PC-3 (cell line): Measurements from ENCODE around the gene PRLR. TPM values are rescaled to one million over a fixed set of nuclear protein-coding genes. Genes with fewer than 3 reads are reported as not detected.

Source experiments
- ATAC-seq: fragments of 200-7000 bp; cut with Tn5 transposase; 2 replicates; pipeline ENCODE4 v1.9.1; 2020; ENCODE audit warnings: mild to moderate bottlenecking, moderate library complexity
- BruUV-seq: library from RNA; stranded (reverse); fragments of 400-500 nt; replicated peaks from 2 replicates; lab custom pipeline; 2021; lab: Mats Ljungman, UMichigan
- CTCF ChIA-PET: fragments of 300-600 bp; sonication (Branson Sonifier 250); formaldehyde crosslinking; loops from one replicate; lab custom pipeline; 2022; ENCODE audit warnings: antibody characterized with exemption; lab: Charles Lee
- POLR2A ChIA-PET: fragments of 300-600 bp; sonication (Branson Sonifier 250); formaldehyde crosslinking; loops from one replicate; lab custom pipeline; 2022; ENCODE audit warnings: antibody characterized with exemption; ENCODE audit not compliant: unreplicated experiment; lab: Charles Lee
- DNase-seq: peaks from one replicate; pipeline ENCODE4 v3.0.0-alpha.2; 2015
- H2AFZ ChIP-seq: fragments of 300-600 bp; sonication (generic); 2 replicates; pipeline ENCODE4 v1.6.0; 2016; ENCODE audit warnings: antibody characterized with exemption, low read length
- H3F3A ChIP-seq: fragments of 300-600 bp; sonication (generic); one replicate; pipeline ENCODE4 v1.6.0; 2017; ENCODE audit warnings: antibody characterized with exemption, low read length, control low read depth, mild to moderate bottlenecking; ENCODE audit not compliant: unreplicated experiment
- H3K27ac ChIP-seq: fragments of 300-600 bp; sonication (generic); 2 replicates; pipeline ENCODE4 v1.5.1; 2016; ENCODE audit warnings: mild to moderate bottlenecking, low read length
- H3K27me3 ChIP-seq: fragments of 300-600 bp; sonication (generic); 2 replicates; pipeline ENCODE4 v1.6.1; 2016; ENCODE audit warnings: low read length, mixed read lengths
- H3K36me3 ChIP-seq: fragments of 300-600 bp; sonication (generic); 2 replicates; pipeline ENCODE4 v1.6.1; 2016; ENCODE audit warnings: low read depth, mixed run types, low read length, mixed read lengths
- H3K4me1 ChIP-seq: fragments of 300-600 bp; sonication (generic); 2 replicates; pipeline ENCODE4 v1.5.1; 2016; ENCODE audit warnings: low read length; ENCODE audit not compliant: insufficient read depth
- H3K4me2 ChIP-seq: fragments of 300-600 bp; sonication (generic); 2 replicates; pipeline ENCODE4 v1.6.0; 2016; ENCODE audit warnings: low read length
- H3K4me3 ChIP-seq: fragments of 300-600 bp; sonication (generic); 2 replicates; pipeline ENCODE4 v1.5.1; 2016; ENCODE audit warnings: mild to moderate bottlenecking, low read length, mixed read lengths
- H3K79me2 ChIP-seq: fragments of 300-600 bp; sonication (generic); 2 replicates; pipeline ENCODE4 v1.6.1; 2017; ENCODE audit warnings: low read length, mixed read lengths
- H3K9ac ChIP-seq: fragments of 300-600 bp; sonication (generic); 2 replicates; pipeline ENCODE4 v1.6.0; 2016; ENCODE audit warnings: mild to moderate bottlenecking, low read length
- H3K9me2 ChIP-seq: fragments of 300-600 bp; sonication (generic); replicated peaks from 2 replicates; pipeline ENCODE4 v1.6.1; 2016; ENCODE audit warnings: mixed run types, low read length, mixed read lengths
- H3K9me3 ChIP-seq: fragments of 300-600 bp; sonication (generic); 2 replicates; pipeline ENCODE4 v1.6.1; 2016; ENCODE audit warnings: low read length, mixed read lengths
- H4K20me1 ChIP-seq: fragments of 300-600 bp; sonication (generic); 2 replicates; pipeline ENCODE4 v1.6.1; 2016; ENCODE audit warnings: low read length, mixed read lengths
- CTCF ChIP-seq: fragments of 300-600 bp; sonication (generic); conservative IDR thresholded peaks from 2 replicates; pipeline ENCODE4 v1.5.1; 2017; ENCODE audit warnings: antibody characterized with exemption, low read depth, mild to moderate bottlenecking, low read length
- EZH2 ChIP-seq: fragments of 300-600 bp; sonication (generic); IDR thresholded peaks from one replicate; pipeline ENCODE4 v1.6.1; 2017; ENCODE audit warnings: antibody characterized with exemption, mild to moderate bottlenecking, low read length; ENCODE audit not compliant: unreplicated experiment
- EZH2phosphoT487 ChIP-seq: fragments of 300-600 bp; sonication (generic); IDR thresholded peaks from 2 replicates; pipeline ENCODE4 v1.6.1; 2018; ENCODE audit warnings: mild to moderate bottlenecking, antibody characterized with exemption, low read length, borderline replicate concordance
- intact Hi-C: fragments of 100-400 bp; cut with micrococcal nuclease; formaldehyde crosslinking; loops from 2 replicates; pipeline ENCODE4 v1.9.0; 2023
- total RNA-seq: library from RNA; depleted of rRNA; stranded (reverse); fragments of >200 nt; gene quantifications from 2 replicates; pipeline ENCODE4 v1.2.3, GENCODE V29; 2014

Gene PRLR
- total RNA-seq, 1 experiment from 2014 or later, result 0.29 TPM

- POLR2A ChIA-PET, result no interaction called here
- intact Hi-C loops, result no loop called here
- CTCF ChIA-PET, result no interaction called here
- H3K9ac ChIP-seq, result no peak overlapping the region
- H3K27ac ChIP-seq, result no peak overlapping the region
- no TSS peak for BruUV-seq
- H3K27me3 ChIP-seq, result peaks cover 46% of the 10 kb centered on the region
- no peak overlapping the region for H3K4me3 ChIP-seq
- H3K79me2 ChIP-seq, result no peaks in the 10 kb centered on the region
- DNase-seq (no peak), ATAC-seq (no peak)
- H3K4me2 ChIP-seq, result no peak overlapping the region
- H3F3A ChIP-seq, result no peaks in the 10 kb centered on the region
- no peaks in the 10 kb centered on the region for H3K4me1 ChIP-seq
- no peak overlapping the region for H2AFZ ChIP-seq
- no peaks in the 10 kb centered on the region for H4K20me1 ChIP-seq
- no peaks in the 10 kb centered on the region for H3K36me3 ChIP-seq
- TF ChIP-seq CTCF (no peak), EZH2 (no peak), EZH2phosphoT487 (no peak)
- no peaks in the 10 kb centered on the region for H3K9me3 ChIP-seq
- H3K9me2 ChIP-seq, result no peaks in the 10 kb centered on the region
Measured at GRCh38 chr5:35026280-35026840, 203.9 kb downstream of the PRLR start.

GRCh38 chr5:35024911-35025510 is 205.3 kb downstream of the PRLR start:
- intact Hi-C loops, result no loop called here
- no peak for DNase-seq
- Histone ChIP-seq H3K9me3 (no peaks in the 10 kb centered on the region), H3K27me3 (peaks cover 43% of the 10 kb centered on the region), H3K79me2 (no peaks in the 10 kb centered on the region), H2AFZ (no peak overlapping the region), H3F3A (no peaks in the 10 kb centered on the region), H3K27ac (no peak overlapping the region), H3K9me2 (no peaks in the 10 kb centered on the region), H3K4me3 (no peak overlapping the region), H3K4me2 (no peak overlapping the region), H3K4me1 (no peaks in the 10 kb centered on the region), H3K36me3 (no peaks in the 10 kb centered on the region), H4K20me1 (no peaks in the 10 kb centered on the region), H3K9ac (no peak overlapping the region)
- ChIA-PET POLR2A (no interaction called here), CTCF (no interaction called here)
- TF ChIP-seq EZH2 (no peak), CTCF (no peak), EZH2phosphoT487 (no peak)
- no TSS peak for BruUV-seq
- no peak for ATAC-seq

GRCh38 chr5:35023391-35024178 is 206.7 kb downstream of the PRLR start:
- ATAC-seq (no peak), DNase-seq (no peak)
- no peak overlapping the region for H3K4me2 ChIP-seq
- peaks cover 35% of the 10 kb centered on the region for H3K27me3 ChIP-seq
- CTCF ChIA-PET, result no interaction called here
- intact Hi-C loops, result no loop called here
- no peaks in the 10 kb centered on the region for H3K36me3 ChIP-seq
- H3F3A ChIP-seq, result no peaks in the 10 kb centered on the region
- H3K4me3 ChIP-seq, result no peak overlapping the region
- H3K9me3 ChIP-seq, result no peaks in the 10 kb centered on the region
- no peak overlapping the region for H3K9ac ChIP-seq
- no peaks in the 10 kb centered on the region for H4K20me1 ChIP-seq
- POLR2A ChIA-PET, result interaction anchor here (0.6 kb wide), 1 partner anchor 57 kb away, joined by 10 read pairs; no protein-coding TSS in a partner anchor
- H3K9me2 ChIP-seq, result no peaks in the 10 kb centered on the region
- no TSS peak for BruUV-seq
- TF ChIP-seq EZH2phosphoT487 (no peak), EZH2 (no peak)
- no peaks in the 10 kb centered on the region for H3K79me2 ChIP-seq
- no peak overlapping the region for H2AFZ ChIP-seq
- no peak overlapping the region for H3K27ac ChIP-seq
- H3K4me1 ChIP-seq, result no peaks in the 10 kb centered on the region
